Common myeloid progenitor, CD34-positive (primary cell): ENCODE measurements around the gene FOXK2.
"Not testable (repeated sequence)": the region's sequence is repeated elsewhere in the genome, so short reads cannot be mapped to it uniquely, and the experiment has no call there.

Experiments
- CTCF ChIA-PET: fragments of 350-600 bp; sonication (Branson Sonifier 250); formaldehyde crosslinking; loops from one replicate; lab custom pipeline; 2021; ENCODE audit warnings: antibody characterized with exemption; lab: Charles Lee
- POLR2A ChIA-PET: fragments of 350-600 bp; sonication (Branson Sonifier 250); formaldehyde crosslinking; loops from one replicate; lab custom pipeline; 2021; ENCODE audit warnings: antibody characterized with exemption; lab: Charles Lee
- DNase-seq, 3 donors: peaks; one replicate each; pipeline versions ENCODE4 v3.0.0 to v3.0.0-alpha.2; 2013
- H3K27ac ChIP-seq, 2 experiments: 1 replicate in 1 of 2; 2 replicates in 1 of 2; pipeline ENCODE4 v1.7.0; 2013; ENCODE audit warnings: inconsistent platforms in 2 of 2, low read length in 2 of 2, mild to moderate bottlenecking in 2 of 2, low read depth in 1 of 2, moderate library complexity in 1 of 2; ENCODE audit not compliant: severe bottlenecking in 2 of 2, insufficient read depth in 1 of 2, poor library complexity in 1 of 2
- H3K27me3 ChIP-seq, 5 experiments: replicated peaks in 2 of 5; 1 replicate in 3 of 5; 2 replicates in 2 of 5; pipeline versions ENCODE4 v1.6.1 to v1.7.0; 2013; ENCODE audit warnings: low read length in 4 of 5, mild to moderate bottlenecking in 2 of 5, moderate library complexity in 2 of 5, inconsistent platforms in 1 of 5; ENCODE audit not compliant: insufficient read depth in 5 of 5, control insufficient read depth in 4 of 5
- H3K36me3 ChIP-seq, 4 experiments: 1 replicate in 2 of 4; 2 replicates in 2 of 4; pipeline versions ENCODE4 v1.6.1 to v1.7.0; 2013; ENCODE audit warnings: low read length in 3 of 4, control low read depth in 1 of 4, mild to moderate bottlenecking in 1 of 4; ENCODE audit not compliant: control insufficient read depth in 4 of 4, insufficient read depth in 4 of 4
- H3K4me1 ChIP-seq, 4 experiments: 1 replicate in 3 of 4; 2 replicates in 1 of 4; pipeline versions ENCODE4 v1.6.1 to v1.7.1; 2013; ENCODE audit warnings: low read length in 3 of 4, mild to moderate bottlenecking in 3 of 4, control low read depth in 1 of 4, inconsistent platforms in 1 of 4, moderate library complexity in 1 of 4; ENCODE audit not compliant: control insufficient read depth in 4 of 4, insufficient read depth in 4 of 4; ENCODE audit errors: control extremely low read depth in 1 of 4
- H3K4me3 ChIP-seq, 7 experiments: 1 replicate in 4 of 7; 2 replicates in 3 of 7; pipeline versions ENCODE4 v1.5.1 to v1.7.0; 2013; ENCODE audit warnings: mild to moderate bottlenecking in 7 of 7, low read length in 6 of 7, moderate library complexity in 6 of 7, inconsistent platforms in 2 of 7, low read depth in 2 of 7, control low read depth in 1 of 7; ENCODE audit not compliant: insufficient read depth in 4 of 7, control insufficient read depth in 1 of 7; ENCODE audit errors: extremely low read depth in 1 of 7
- H3K9me3 ChIP-seq, 5 experiments: 1 replicate in 4 of 5; 2 replicates in 1 of 5; pipeline versions ENCODE4 v1.6.1 to v1.7.1; 2013; ENCODE audit warnings: low read length in 4 of 5, mild to moderate bottlenecking in 2 of 5, inconsistent platforms in 1 of 5, low read depth in 1 of 5, moderate library complexity in 1 of 5; ENCODE audit not compliant: control insufficient read depth in 4 of 5, insufficient read depth in 2 of 5; ENCODE audit errors: control extremely low read depth in 1 of 5
- WGBS: methylation state at CpG from one replicate; pipeline ENCODE4 v1.1.5; 2013; ENCODE audit not compliant: insufficient coverage; 5-methylcytosine and 5-hydroxymethylcytosine counted together

Gene FOXK2

DNA sequence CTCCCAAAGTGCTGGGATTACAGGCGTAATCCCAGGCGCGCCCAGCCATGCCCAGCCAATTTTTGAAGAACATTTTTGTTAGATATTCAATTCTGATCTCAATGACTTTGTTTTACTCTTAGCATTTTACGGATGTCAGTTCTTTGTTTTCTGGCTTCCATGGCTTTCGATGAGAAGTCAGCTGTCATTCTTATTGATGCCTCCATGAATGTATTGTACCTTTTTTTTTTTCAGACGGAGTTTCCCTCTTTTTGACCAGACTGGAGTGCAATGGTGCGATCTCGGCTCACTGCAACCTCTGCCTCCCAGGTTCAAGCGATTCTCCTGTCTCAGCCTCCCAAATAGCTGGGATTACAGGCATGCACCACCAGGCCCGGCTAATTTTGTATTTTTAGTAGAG, 5.7 kb upstream of the FOXK2 start:
- DNase-seq, H3K4me3 ChIP-seq, H3K36me3 ChIP-seq, H3K4me1 ChIP-seq, H3K27me3 ChIP-seq, H3K27ac ChIP-seq, POLR2A ChIA-PET, H3K9me3 ChIP-seq: not testable (repeated sequence)
- CTCF ChIA-PET = interaction anchor here (0.6 to 1.6 kb wide), 2 partner anchors 39 to 453 kb away, joined by 3 read pairs; no protein-coding TSS in a partner anchor
- WGBS = 100% methylated on average over 6 of the region's 10 CpGs

DNA sequence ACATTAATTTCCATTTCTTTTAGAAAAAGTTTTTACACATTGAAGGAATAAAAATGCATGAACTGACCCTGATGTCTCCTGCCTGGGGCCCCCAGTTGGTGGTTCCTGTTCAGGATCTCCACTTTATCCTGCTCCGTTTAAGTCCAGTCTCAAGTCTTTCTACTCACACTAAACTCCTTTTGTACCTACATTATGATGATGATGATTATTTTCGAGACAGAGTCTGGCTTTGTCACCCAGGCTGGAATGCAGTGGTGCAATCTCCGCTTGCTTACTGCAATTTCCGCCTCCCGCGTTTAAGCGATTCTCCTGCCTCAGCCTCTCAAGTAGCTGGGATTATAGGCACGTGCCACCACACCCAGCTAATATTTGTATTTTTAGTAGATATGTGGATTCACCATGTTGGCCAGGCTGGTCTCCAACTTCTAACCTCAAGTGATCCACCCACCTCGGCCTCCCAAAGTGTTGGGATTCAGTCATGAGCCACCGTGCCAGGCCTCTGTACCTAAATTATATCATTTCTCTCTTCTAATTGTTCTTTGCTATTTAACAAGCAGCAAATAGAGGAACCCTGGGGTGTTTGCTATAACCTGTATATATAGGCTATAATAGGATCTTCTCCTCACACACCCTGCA, 2.2 kb upstream of the FOXK2 start:
- Histone ChIP-seq H3K9me3 (no peaks in the 10 kb centered on the region), H3K4me3 (no peak overlapping the region), H3K4me1 (peaks cover 3 to 17% (median 13%) of the 10 kb centered on the region in 4 experiments), H3K27me3 (no peaks in the 10 kb centered on the region), H3K27ac (no peak overlapping the region), H3K36me3 (no peaks in the 10 kb centered on the region)
- DNase-seq = no peak
- WGBS = 93% methylated on average over 3 of the region's 10 CpGs
- ChIA-PET CTCF (interaction anchor here (1.3 kb wide), 1 partner anchor 11 kb away, joined by 3 read pairs; no protein-coding TSS in a partner anchor), POLR2A (no interaction called here)

DNA sequence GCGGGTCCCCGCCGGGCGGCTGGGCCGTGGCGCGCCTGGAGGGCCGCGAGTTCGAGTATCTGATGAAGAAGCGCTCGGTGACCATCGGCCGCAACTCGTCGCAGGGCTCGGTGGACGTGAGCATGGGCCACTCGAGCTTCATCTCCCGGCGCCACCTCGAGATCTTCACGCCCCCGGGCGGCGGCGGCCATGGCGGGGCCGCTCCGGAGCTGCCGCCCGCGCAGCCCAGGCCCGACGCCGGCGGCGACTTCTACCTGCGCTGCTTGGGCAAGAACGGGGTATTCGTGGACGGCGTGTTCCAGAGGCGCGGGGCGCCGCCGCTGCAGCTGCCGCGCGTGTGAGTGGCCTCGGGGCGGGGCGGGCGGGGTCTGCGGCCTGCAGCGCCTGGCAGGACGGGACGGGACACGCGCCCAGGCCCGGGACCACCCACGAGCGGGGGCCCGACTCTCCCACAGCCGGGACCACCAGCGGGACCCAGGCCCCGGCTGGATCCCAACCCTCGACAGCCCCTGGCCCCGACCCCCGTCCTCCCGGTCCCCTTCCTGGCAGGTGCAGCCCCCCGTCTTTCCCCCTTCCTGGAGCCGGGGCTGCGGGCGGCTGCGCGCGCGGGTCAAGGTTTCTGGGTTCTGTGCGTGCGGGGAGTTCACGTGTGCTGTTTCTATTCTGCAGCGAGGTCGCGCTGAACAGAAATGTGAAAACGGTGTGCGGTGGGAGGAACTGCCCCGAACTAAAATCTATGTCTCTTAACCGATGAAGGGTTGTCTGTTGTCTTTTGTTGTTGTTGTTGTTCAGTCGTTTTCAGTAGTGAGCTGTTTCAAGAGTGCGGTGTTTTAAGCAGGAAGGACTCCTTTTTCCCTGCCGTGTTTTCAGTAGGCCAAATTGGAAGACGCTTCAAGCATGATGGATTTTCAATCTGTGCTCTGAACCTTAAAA, 705 bp downstream of the FOXK2 start:
- DNase-seq = peak in 2 of 3 donors; percentile 60 to 67
- POLR2A ChIA-PET = interaction anchor here (0.7 to 1.2 kb wide), 5 partner anchors 23 to 852 kb away, joined by 3 to 5 read pairs (median 4); partner anchors contain the start of gene HEXD

DNA sequence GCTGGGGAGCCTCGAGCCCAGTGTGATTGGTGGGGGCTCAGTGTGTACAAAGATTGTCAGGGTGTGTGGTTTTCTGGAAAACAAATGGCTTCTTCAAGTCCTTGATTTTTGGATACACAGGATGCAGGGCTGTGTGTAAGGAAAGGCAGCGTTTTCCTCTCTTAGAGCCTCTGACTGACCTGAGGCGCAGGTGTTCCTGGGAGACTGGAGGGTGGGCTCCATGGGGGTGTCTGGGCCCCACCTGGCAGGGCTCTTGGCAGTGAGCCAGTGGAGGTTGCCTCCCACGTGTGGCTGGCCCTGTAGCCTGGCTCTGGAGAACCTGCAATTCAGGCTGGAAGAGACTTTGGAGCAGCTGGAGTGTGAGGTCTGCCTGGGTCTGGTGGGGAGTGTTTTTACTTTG, 5.0 kb downstream of the FOXK2 start:
- Histone ChIP-seq H3K27ac (peak overlapping the region in 1 of 2 experiments; percentile 62), H3K4me1 (peaks cover 3 to 36% (median 20%) of the 10 kb centered on the region in 4 experiments)

More for the DNA sequence above, 705 bp downstream of the FOXK2 start:
- Histone ChIP-seq H3K4me3 (peak overlapping the region; percentile 68 to 86 (median 78)), H3K4me1 (peaks cover 3 to 27% (median 20%) of the 10 kb centered on the region in 4 experiments), H3K27ac (peak overlapping the region; percentile 37 to 77), H3K36me3 (no peaks in the 10 kb centered on the region), H3K9me3 (no peaks in the 10 kb centered on the region), H3K27me3 (no peaks in the 10 kb centered on the region)
- under 1% methylated on average over 72 of the region's 94 CpGs for WGBS
- CTCF ChIA-PET = interaction anchor here (1.1 to 1.4 kb wide), 6 partner anchors 13 to 34 kb away, joined by 3 to 5 read pairs (median 4); no protein-coding TSS in a partner anchor

DNA sequence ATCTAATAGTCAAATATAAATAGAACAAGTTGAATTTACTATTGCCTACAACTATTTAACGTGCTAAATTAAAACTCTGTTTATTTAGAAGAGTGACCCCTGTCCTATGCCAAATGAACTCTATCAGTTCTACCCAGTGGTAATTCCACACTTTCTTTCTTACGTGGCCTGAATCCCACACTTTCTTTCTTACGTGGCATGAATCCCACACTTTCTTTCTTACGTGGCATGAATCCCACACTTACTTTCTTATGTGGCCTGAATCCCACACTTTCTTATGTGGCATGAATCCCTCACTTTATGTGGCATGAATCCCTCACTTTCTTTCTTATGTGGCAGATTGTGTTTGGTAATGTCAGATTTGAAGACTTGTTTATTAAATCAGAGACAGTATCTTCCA, 6.2 kb downstream of the FOXK2 start:
- Histone ChIP-seq H3K27me3 (no peaks in the 10 kb centered on the region), H3K36me3 (peaks cover 0 to 4% (median 0%) of the 10 kb centered on the region in 4 experiments), H3K4me3 (no peak overlapping the region), H3K9me3 (no peaks in the 10 kb centered on the region), H3K4me1 (peaks cover 3 to 34% (median 18%) of the 10 kb centered on the region in 4 experiments), H3K27ac (peak overlapping the region; percentile 12 to 62)
- 67% methylated on average over 4 of the region's 4 CpGs for whole genome bisulfite sequencing
- DNase-seq = no peak
- ChIA-PET POLR2A (no interaction called here), CTCF (interaction anchor here (0.8 to 14.7 kb wide), 4 partner anchors 11 to 37 kb away, joined by 3 to 161 read pairs (median 10); no protein-coding TSS in a partner anchor)

More for the DNA sequence above, 5.0 kb downstream of the FOXK2 start:
- H3K9me3 ChIP-seq = no peaks in the 10 kb centered on the region
- CTCF ChIA-PET = interaction anchor here (0.6 to 0.9 kb wide), 2 partner anchors 11 to 107 kb away, joined by 3 read pairs; no protein-coding TSS in a partner anchor
- DNase-seq = no peak
- no peaks in the 10 kb centered on the region for H3K27me3 ChIP-seq
- WGBS = 41% methylated on average over 3 of the region's 4 CpGs
- POLR2A ChIA-PET = no interaction called here
- H3K36me3 ChIP-seq = peaks cover 0 to 4% (median 0%) of the 10 kb centered on the region in 4 experiments
- peak overlapping the region in 1 of 7 experiments; percentile 14 for H3K4me3 ChIP-seq

DNA sequence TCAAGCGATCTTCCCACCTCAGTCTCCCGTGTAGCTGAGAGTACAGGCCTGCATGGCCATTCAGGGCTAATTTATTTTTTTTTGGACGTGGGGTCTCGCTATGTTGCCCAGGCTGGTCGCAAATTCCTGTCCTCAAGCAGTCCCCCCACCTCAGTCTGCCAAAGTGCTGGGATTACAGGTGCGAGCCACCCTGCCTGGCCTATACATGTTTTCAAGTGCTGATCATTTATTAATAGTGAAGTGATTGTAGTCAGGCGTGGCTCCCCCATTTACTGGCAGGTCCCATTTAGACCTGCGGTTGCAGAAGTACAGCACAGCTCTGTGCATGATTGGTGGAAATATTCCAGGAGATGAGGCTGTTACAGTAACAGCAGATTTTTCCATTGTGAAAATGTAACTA, 8.4 kb downstream of the FOXK2 start:
- DNase-seq = no peak
- Histone ChIP-seq H3K27me3 (no peaks in the 10 kb centered on the region), H3K9me3 (no peaks in the 10 kb centered on the region), H3K4me1 (peaks cover 0 to 24% (median 11%) of the 10 kb centered on the region in 4 experiments), H3K4me3 (no peak overlapping the region), H3K36me3 (peaks cover 0 to 4% (median 0%) of the 10 kb centered on the region in 4 experiments), H3K27ac (no peak overlapping the region)
- 98% methylated on average over 7 of the region's 8 CpGs for WGBS
- POLR2A ChIA-PET = no interaction called here
- CTCF ChIA-PET = interaction anchor here (0.7 to 14.7 kb wide), 6 partner anchors 9 to 35 kb away, joined by 3 to 161 read pairs (median 4); no protein-coding TSS in a partner anchor
